HEK293T (cell line): Measurements from ENCODE around the gene PTPRE.

Source experiments
- CTCF ChIA-PET: fragments of 350-600 bp; formaldehyde crosslinking; extraction: SDS; loops from one replicate; lab custom pipeline; 2021; ENCODE audit warnings: antibody characterized with exemption, inconsistent platforms; lab: Yijun Ruan, JAX
- POLR2A ChIA-PET: fragments of 350-600 bp; formaldehyde crosslinking; extraction: SDS; loops from one replicate; lab custom pipeline; 2020; ENCODE audit warnings: antibody characterized with exemption, inconsistent platforms; lab: Yijun Ruan, JAX
- DNase-seq: peaks from one replicate; pipeline ENCODE4 v3.0.0; 2012; ENCODE audit warnings: mixed read lengths; ENCODE audit errors: extremely low spot score
- ARNT ChIP-seq: fragments of 450-650 bp; IDR thresholded peaks from 2 replicates; pipeline ENCODE4 v1.6.1; 2017; ENCODE audit warnings: mild to moderate bottlenecking
- BHLHE40 ChIP-seq: fragments of 450-650 bp; IDR thresholded peaks from 2 replicates; pipeline ENCODE4 v1.6.1; 2016; ENCODE audit warnings: mild to moderate bottlenecking, moderate library complexity, borderline replicate concordance
- CTBP1 ChIP-seq: fragments of 450-650 bp; IDR thresholded peaks from 2 replicates; pipeline ENCODE4 v1.6.1; 2016; ENCODE audit warnings: borderline replicate concordance
- ELF4 ChIP-seq: fragments of 450-650 bp; IDR thresholded peaks from 2 replicates; pipeline ENCODE4 v1.6.1; 2017; ENCODE audit warnings: antibody characterized with exemption
- FOXA1 ChIP-seq: fragments of 450-650 bp; IDR thresholded peaks from 2 replicates; pipeline ENCODE4 v1.6.1; 2016; ENCODE audit warnings: mild to moderate bottlenecking
- FOXK2 ChIP-seq: fragments of 450-650 bp; IDR thresholded peaks from 2 replicates; pipeline ENCODE4 v1.6.1; 2016; ENCODE audit warnings: mild to moderate bottlenecking
- FOXM1 ChIP-seq: fragments of 450-650 bp; IDR thresholded peaks from 2 replicates; pipeline ENCODE4 v1.6.1; 2017; ENCODE audit warnings: mild to moderate bottlenecking, borderline replicate concordance
- HDGF ChIP-seq: fragments of 450-650 bp; IDR thresholded peaks from 2 replicates; pipeline ENCODE4 v1.6.1; 2017; ENCODE audit warnings: antibody characterized with exemption, borderline replicate concordance
- L3MBTL2 ChIP-seq: fragments of 450-650 bp; conservative IDR thresholded peaks from 2 replicates; pipeline ENCODE4 v1.6.1; 2016; ENCODE audit warnings: mild to moderate bottlenecking
- LEF1 ChIP-seq: fragments of 450-650 bp; IDR thresholded peaks from 2 replicates; pipeline ENCODE4 v1.6.1; 2017; ENCODE audit warnings: mild to moderate bottlenecking, borderline replicate concordance
- NFRKB ChIP-seq: fragments of 450-650 bp; IDR thresholded peaks from 2 replicates; pipeline ENCODE4 v1.6.1; 2016; ENCODE audit warnings: mild to moderate bottlenecking, moderate library complexity
- PKNOX1 ChIP-seq: fragments of 450-650 bp; IDR thresholded peaks from 2 replicates; pipeline ENCODE4 v1.6.1; 2016
- SP1 ChIP-seq: fragments of 450-650 bp; IDR thresholded peaks from 2 replicates; pipeline ENCODE4 v1.6.1; 2017
- SUZ12 ChIP-seq: fragments of 450-650 bp; IDR thresholded peaks from 2 replicates; pipeline ENCODE4 v1.6.1; 2016; ENCODE audit warnings: mild to moderate bottlenecking
- TARDBP ChIP-seq: fragments of 450-650 bp; IDR thresholded peaks from 2 replicates; pipeline ENCODE4 v1.6.1; 2016
- ZNF384 ChIP-seq: fragments of 450-650 bp; IDR thresholded peaks from 2 replicates; pipeline ENCODE4 v1.6.1; 2016

PTPRE gene

GRCh38 chr10:128072941-128073645, 166.2 kb downstream of the PTPRE start:
- DNase-seq = no peak
- ChIA-PET POLR2A (no interaction called here), CTCF (no interaction called here)
- TF ChIP-seq FOXA1 = no peak
- no peak for TF ChIP-seq LEF1
- TF ChIP-seq HDGF = no peak

- ChIA-PET POLR2A (no interaction called here), CTCF (no interaction called here)
- no peak for DNase-seq
- TF ChIP-seq FOXK2 = no peak
- TF ChIP-seq HDGF = no peak
- TF ChIP-seq FOXM1 = no peak
- TF ChIP-seq ARNT = no peak
- no peak for TF ChIP-seq PKNOX1
- no peak for TF ChIP-seq TARDBP
- TF ChIP-seq ELF4 = no peak
- TF ChIP-seq L3MBTL2 = no peak
- no peak for TF ChIP-seq FOXA1
- no peak for TF ChIP-seq LEF1
- TF ChIP-seq SP1 = no peak
- TF ChIP-seq CTBP1 = no peak
- no peak for TF ChIP-seq NFRKB
- no peak for TF ChIP-seq BHLHE40
- TF ChIP-seq SUZ12 = no peak
Observed at GRCh38 chr10:128073890-128074289, 167.0 kb downstream of the PTPRE start.

DNA sequence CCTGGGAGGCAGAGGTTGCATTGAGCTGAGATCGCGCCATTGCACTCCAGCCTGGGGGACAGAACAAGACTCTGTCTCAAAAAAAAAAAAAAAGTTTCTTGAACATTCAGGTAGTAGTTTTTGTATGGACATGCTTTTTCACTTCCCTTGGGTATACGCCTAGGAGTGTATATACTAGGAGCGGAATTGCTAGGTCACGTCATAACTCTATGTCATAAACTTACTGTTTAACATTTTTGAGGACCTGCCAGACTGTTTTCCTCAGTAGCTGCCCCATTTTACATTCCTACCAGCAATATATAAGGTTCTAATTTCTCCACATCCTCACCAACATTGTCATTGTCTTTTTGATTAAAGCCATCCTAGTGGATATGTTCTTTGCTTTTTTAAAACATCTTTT, 167.7 kb downstream of the PTPRE start:
- DNase-seq = no peak
- TF ChIP-seq NFRKB = no peak
- POLR2A ChIA-PET = no interaction called here
- CTCF ChIA-PET = no interaction called here

DNA sequence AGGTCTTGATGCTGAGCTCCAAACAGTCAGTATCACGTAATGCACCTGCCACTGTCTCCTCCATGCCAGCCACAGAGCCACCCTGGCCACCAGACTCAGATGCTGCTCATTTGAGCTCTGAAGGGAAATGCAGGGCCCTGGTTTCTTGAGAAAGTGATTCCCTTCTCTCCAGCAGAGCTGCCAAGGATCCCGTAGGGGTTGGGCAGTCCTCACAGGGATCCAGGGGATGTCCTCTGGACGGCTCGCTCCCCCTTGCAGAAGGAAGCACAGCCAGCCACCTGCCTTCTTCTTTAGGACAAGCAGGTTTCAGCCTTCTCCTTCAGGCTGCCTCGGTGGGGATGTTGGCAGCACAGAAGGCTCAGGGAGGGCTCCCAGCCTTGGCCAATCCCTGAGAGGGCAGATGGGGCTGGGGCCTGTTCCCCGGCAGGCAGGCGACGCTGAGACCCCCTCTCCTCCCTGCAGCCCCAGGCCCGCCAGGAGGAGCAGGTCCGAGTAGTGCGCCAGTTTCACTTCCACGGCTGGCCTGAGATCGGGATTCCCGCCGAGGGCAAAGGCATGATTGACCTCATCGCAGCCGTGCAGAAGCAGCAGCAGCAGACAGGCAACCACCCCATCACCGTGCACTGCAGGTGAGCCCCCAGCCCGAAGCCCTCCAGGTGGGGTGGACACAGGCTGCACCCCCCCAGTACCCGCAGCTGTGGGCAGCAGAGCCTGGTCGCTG, 170.4 kb downstream of the PTPRE start:
- ChIA-PET POLR2A (no interaction called here), CTCF (no interaction called here)
- TF ChIP-seq ZNF384 = no peak
- no peak for TF ChIP-seq CTBP1
- no peak for TF ChIP-seq ELF4
- TF ChIP-seq SUZ12 = no peak
- no peak for TF ChIP-seq NFRKB
- no peak for TF ChIP-seq ARNT
- TF ChIP-seq BHLHE40 = no peak
- no peak for TF ChIP-seq FOXM1
- no peak for TF ChIP-seq FOXK2
- no peak for TF ChIP-seq FOXA1
- TF ChIP-seq PKNOX1 = no peak
- TF ChIP-seq L3MBTL2 = no peak
- no peak for TF ChIP-seq LEF1
- TF ChIP-seq TARDBP = no peak
- no peak for TF ChIP-seq SP1
- TF ChIP-seq HDGF = no peak
- no peak for DNase-seq

GRCh38 chr10:128078136-128078969, 171.4 kb downstream of the PTPRE start:
- TF ChIP-seq NFRKB (no peak), HDGF (no peak), SUZ12 (no peak), FOXM1 (no peak), ARNT (no peak), ELF4 (no peak), FOXA1 (no peak), CTBP1 (no peak), SP1 (no peak)
- peak; percentile 80 for DNase-seq
- ChIA-PET POLR2A (no interaction called here), CTCF (interaction anchor here (0.6 to 0.8 kb wide), 5 partner anchors 16 to 133 kb away, joined by 3 to 5 read pairs (median 3); partner anchors contain the start of gene MKI67)

DNA sequence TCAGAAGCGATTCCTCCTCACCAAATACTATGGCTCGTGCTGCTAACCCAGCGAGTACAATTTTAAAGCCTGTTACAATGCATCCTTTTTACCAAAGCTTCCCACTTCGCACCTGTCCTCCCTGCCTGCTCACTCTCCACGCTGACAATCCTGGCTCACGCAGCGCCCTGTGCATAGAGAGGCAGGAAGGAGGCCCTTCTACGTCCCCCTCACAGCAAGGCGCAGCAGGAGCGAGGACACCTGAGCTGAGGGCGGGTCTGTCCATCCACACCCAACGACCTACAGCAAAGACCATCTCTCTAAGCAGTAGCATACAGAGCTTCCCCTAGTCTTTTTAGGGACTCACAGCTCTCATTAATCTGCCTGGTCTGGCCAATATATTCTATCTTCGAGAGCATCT, 173.3 kb downstream of the PTPRE start:
- ChIA-PET POLR2A (no interaction called here), CTCF (no interaction called here)

More for the DNA sequence above, 173.3 kb downstream of the PTPRE start:
- TF ChIP-seq TARDBP = no peak
- no peak for DNase-seq
